PFSK-1 (cell line): ENCODE results near the gene ANKFN1.

ENCODE experiments used
- FOXP2 ChIP-seq: optimal IDR thresholded peaks from 2 replicates; pipeline ENCODE3; 2011; ENCODE audit warnings: borderline replicate concordance, control low read depth, inconsistent platforms; ENCODE audit not compliant: insufficient read depth; ENCODE audit errors: extremely low read length, extremely low read depth
- POLR2AphosphoS5 ChIP-seq: IDR thresholded peaks from 2 replicates; pipeline ENCODE4 v1.6.1; 2012; ENCODE audit warnings: low read depth, mild to moderate bottlenecking, control low read depth, low read length, moderate library complexity
- SIN3A ChIP-seq: IDR thresholded peaks from 2 replicates; pipeline ENCODE4 v1.6.1; 2012; ENCODE audit warnings: mild to moderate bottlenecking, low read length, moderate library complexity, borderline replicate concordance; ENCODE audit not compliant: insufficient read depth
- TAF1 ChIP-seq: IDR thresholded peaks from 2 replicates; pipeline ENCODE4 v1.6.1; 2012; ENCODE audit warnings: low read length, control low read depth, borderline replicate concordance; ENCODE audit not compliant: insufficient read depth
- TF ChIP-seq, protein P1 (sequence below), 2 experiments: IDR thresholded peaks; 2 replicates each; pipeline versions ENCODE4 v1.6.1 to v1.8.0; 2011 to 2012; ENCODE audit warnings: low read depth in 2 of 2, low read length in 2 of 2, control low read depth in 1 of 2, inconsistent platforms in 1 of 2, mild to moderate bottlenecking in 1 of 2, moderate library complexity in 1 of 2; ENCODE audit not compliant: insufficient read depth in 1 of 2

ANKFN1 gene

DNA sequence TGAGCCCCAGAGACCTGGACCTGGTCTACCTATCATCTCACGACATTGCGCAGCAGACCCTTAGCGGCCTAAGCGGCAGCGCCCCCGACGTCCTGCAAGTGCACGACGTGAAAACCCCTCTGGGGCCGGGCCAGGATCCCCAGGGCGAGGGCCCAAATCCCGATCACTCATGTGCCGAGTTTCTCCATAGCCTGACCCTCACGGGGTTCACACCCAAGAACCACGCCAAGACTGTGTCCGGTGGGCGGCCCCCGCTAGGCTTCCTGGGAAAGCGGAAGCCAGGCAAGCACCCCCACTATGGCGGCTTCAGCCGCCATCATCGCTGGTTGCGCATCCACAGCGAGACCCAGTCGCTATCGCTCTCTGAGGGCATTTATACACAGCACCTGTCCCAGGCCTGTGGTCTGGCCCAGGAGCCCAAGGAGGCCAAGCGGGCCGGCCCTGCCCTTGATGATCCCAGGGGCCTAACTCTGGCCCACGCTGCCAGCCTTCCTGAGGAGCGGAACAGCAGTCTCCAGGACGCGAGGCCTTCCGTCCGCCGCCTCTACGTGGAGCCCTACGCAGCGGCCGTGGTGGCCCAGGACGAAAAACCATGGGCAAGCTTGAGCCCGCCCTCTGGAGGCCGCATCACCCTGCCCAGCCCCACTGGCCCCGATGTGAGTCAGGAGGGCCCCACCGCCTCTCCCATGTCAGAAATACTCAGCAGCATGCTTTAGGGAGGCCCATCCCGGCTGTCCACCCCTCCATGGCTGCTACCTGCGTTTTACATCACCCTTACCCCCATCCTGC is 357.5 kb downstream of the ANKFN1 start:
- TF ChIP-seq POLR2AphosphoS5 (no peak), FOXP2 (no peak), SIN3A (no peak), TAF1 (no peak)
- TF ChIP-seq, protein P1, sequence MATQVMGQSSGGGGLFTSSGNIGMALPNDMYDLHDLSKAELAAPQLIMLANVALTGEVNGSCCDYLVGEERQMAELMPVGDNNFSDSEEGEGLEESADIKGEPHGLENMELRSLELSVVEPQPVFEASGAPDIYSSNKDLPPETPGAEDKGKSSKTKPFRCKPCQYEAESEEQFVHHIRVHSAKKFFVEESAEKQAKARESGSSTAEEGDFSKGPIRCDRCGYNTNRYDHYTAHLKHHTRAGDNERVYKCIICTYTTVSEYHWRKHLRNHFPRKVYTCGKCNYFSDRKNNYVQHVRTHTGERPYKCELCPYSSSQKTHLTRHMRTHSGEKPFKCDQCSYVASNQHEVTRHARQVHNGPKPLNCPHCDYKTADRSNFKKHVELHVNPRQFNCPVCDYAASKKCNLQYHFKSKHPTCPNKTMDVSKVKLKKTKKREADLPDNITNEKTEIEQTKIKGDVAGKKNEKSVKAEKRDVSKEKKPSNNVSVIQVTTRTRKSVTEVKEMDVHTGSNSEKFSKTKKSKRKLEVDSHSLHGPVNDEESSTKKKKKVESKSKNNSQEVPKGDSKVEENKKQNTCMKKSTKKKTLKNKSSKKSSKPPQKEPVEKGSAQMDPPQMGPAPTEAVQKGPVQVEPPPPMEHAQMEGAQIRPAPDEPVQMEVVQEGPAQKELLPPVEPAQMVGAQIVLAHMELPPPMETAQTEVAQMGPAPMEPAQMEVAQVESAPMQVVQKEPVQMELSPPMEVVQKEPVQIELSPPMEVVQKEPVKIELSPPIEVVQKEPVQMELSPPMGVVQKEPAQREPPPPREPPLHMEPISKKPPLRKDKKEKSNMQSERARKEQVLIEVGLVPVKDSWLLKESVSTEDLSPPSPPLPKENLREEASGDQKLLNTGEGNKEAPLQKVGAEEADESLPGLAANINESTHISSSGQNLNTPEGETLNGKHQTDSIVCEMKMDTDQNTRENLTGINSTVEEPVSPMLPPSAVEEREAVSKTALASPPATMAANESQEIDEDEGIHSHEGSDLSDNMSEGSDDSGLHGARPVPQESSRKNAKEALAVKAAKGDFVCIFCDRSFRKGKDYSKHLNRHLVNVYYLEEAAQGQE (IDR thresholded peaks at IDR 0.05; ENCODE audit: insufficient read depth in 1 of 2, low read depth in 2 of 2, low read length in 2 of 2): no peak

DNA sequence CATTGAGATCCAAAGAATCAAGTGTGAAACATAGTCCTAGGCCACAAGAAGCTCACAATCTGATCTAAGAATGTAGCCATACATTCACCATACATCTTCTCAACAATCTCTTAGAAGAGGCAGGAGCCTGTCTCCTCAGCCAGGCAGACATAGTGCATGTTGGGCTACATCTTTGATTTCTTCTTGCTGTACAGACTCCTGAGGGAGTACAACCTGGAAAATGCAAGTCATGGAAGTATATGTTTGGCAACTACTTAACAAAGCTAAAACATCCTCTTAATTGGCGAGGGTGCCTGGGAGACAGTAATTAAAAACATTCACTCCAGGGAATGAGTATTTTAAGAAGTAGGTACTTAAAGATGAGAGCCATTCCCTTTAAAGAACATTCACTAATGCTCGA is 361.0 kb downstream of the ANKFN1 start:
- no peak for TF ChIP-seq SIN3A
- no peak for TF ChIP-seq FOXP2
- TF ChIP-seq, protein P1 (IDR thresholded peaks at IDR 0.05; ENCODE audit: insufficient read depth in 1 of 2, low read depth in 2 of 2, low read length in 2 of 2): no peak
- no peak for TF ChIP-seq TAF1
- TF ChIP-seq POLR2AphosphoS5: no peak

DNA sequence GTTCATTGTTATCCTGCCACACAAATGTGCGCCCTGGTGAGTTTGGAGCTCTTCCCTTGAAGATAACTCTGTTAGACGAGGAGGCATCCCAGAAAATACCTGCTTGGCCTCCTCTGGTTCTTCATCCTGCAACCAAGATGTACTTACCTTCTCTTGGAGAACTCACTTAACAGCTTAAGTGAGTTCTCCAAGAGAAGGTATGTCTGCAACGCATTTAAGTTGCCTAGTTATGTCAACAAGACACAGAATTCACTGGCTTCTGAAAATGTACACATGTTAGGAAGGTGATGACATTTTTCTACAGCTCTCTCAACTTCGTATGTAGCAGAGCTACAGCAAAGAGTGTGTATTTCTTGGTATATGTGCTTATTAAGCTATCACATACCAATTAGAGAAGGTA is 361.6 kb downstream of the ANKFN1 start:
- TF ChIP-seq FOXP2: no peak
- TF ChIP-seq, protein P1 (IDR thresholded peaks at IDR 0.05; ENCODE audit: insufficient read depth in 1 of 2, low read depth in 2 of 2, low read length in 2 of 2): no peak
- TF ChIP-seq POLR2AphosphoS5: no peak
- no peak for TF ChIP-seq TAF1
- TF ChIP-seq SIN3A: no peak

DNA sequence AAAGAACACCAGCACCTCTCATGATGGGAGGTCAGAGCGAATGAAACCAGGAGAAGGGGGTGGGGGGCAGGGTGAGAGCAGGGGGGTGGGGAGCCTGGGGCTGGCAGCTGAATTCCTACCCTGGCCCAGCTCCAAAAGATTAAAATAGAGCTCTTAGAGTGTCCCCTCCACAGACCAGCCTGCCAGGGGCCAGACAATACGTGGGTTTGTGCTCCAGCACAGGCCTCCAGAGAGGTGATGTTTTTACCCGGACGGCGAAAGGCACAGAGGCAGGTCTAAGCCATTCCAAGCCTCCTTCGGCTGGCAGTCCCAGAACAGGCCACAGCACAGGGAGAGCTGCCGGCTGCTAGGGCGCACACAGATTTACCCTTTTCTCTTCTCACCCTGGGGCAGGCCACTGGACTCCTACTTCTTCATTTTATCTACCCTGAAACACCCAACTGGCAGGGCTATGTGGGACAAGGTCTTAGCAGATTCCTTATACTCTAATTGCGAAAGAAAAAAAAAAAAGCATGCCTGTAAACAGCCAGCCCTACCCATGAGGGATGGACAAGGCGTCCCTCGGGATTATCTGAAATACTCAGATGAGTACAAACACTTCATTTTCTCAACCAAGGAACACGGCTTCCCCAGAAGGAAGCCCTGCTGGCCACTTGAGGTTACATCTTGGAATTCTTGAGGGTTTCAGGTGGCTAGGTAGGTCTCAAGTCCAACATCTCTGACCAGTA is 368.3 kb downstream of the ANKFN1 start:
- TF ChIP-seq FOXP2 (no peak), TAF1 (no peak), POLR2AphosphoS5 (no peak), SIN3A (no peak)
- TF ChIP-seq, protein P1 (IDR thresholded peaks at IDR 0.05; ENCODE audit: insufficient read depth in 1 of 2, low read depth in 2 of 2, low read length in 2 of 2): no peak
